ENCODE measurements around the gene CEP95. TPM values are rescaled to one million over a fixed set of nuclear protein-coding genes. Genes with fewer than 3 reads are reported as not detected.

Gene CEP95
- total and polyA plus RNA-seq, 2 of the 13 experiments (the other 11 are each of a cell fraction or from before 2014, with no cell fraction given): 65.9 to 68.8 TPM

- Histone ChIP-seq H3K9me3 (ENCODE audit: low read length) (no peaks in the 10 kb centered on the region), H3K9ac (ENCODE audit: insufficient read depth, low read depth, low read length) (no peak overlapping the region), H3K79me2 (ENCODE audit: insufficient read depth, low read length) (no peaks in the 10 kb centered on the region), H3K27ac (ENCODE audit: extremely low read length, insufficient read depth, low read length) (no peak overlapping the region), H3K4me3 (replicated peaks in 1 of 3; ENCODE audit: insufficient read depth in 1 of 3, low read depth in 2 of 3, low read length in 3 of 3) (no peak overlapping the region), H3K36me3 (replicated peaks in 1 of 2; ENCODE audit: control insufficient read depth in 1 of 2, insufficient read depth in 2 of 2, low read length in 2 of 2) (peaks cover 5 to 12% of the 10 kb centered on the region in 2 experiments), H3K4me1 (ENCODE audit: insufficient read depth, low read length) (no peaks in the 10 kb centered on the region), H3K27me3 (ENCODE audit: control insufficient read depth in 1 of 2, insufficient read depth in 2 of 2, low read length in 2 of 2) (no peaks in the 10 kb centered on the region), H2AFZ (ENCODE audit: low read length) (no peak overlapping the region), H4K20me1 (ENCODE audit: insufficient read depth, low read length) (no peaks in the 10 kb centered on the region), H3K4me2 (ENCODE audit: low read depth, low read length) (no peak overlapping the region)
- no TSS peak for BruUV-seq (replicated peaks)
- FAIRE-seq (no peak), ATAC-seq (no peak), DNase-seq (ENCODE audit: low spot score) (no peak)
- TF ChIP-seq MXD4 (CRISPR knock-in tag; IDR thresholded peaks at IDR 0.05) (no peak), ARID4A (CRISPR knock-in tag; IDR thresholded peaks at IDR 0.05; ENCODE audit: borderline replicate concordance) (no peak), GPN1 (CRISPR knock-in tag; IDR thresholded peaks at IDR 0.05; ENCODE audit: borderline replicate concordance) (no peak), TBP (CRISPR knock-in tag; IDR thresholded peaks at IDR 0.05) (no peak), PHF21A (CRISPR knock-in tag; IDR thresholded peaks at IDR 0.05) (no peak), ZBTB44 (CRISPR knock-in tag; IDR thresholded peaks at IDR 0.05) (no peak), ZNF644 (CRISPR knock-in tag; IDR thresholded peaks at IDR 0.05; ENCODE audit: low read depth) (no peak), ZBTB21 (CRISPR knock-in tag; IDR thresholded peaks at IDR 0.05) (no peak), SNAPC5 (CRISPR knock-in tag; IDR thresholded peaks at IDR 0.05; ENCODE audit: borderline replicate concordance) (no peak)
- POLR2A ChIA-PET: no interaction called here
- CTCF ChIA-PET (ENCODE audit: low intra/inter-chr PET ratio, low total read pairs): no interaction called here
- intact Hi-C loops (cut with micrococcal nuclease; ENCODE audit: unreplicated experiment): no loop called here
- in situ Hi-C loops (cut with HindIII; ENCODE audit: extremely low pct_ligation_motif_present, low pct_unique_long_range_greater_than_20kb): no loop called here
- WGBS (ENCODE audit: low lambda C conversion rate): 95% methylated on average over 1 of the region's 1 CpG
These were observed 57.3 kb downstream of the CEP95 start for GRCh38 chr17:64564098-64564497.

Data from HepG2 (cell line).